ENCODE data around the gene TSPAN15.

The TSPAN15 gene

DNA sequence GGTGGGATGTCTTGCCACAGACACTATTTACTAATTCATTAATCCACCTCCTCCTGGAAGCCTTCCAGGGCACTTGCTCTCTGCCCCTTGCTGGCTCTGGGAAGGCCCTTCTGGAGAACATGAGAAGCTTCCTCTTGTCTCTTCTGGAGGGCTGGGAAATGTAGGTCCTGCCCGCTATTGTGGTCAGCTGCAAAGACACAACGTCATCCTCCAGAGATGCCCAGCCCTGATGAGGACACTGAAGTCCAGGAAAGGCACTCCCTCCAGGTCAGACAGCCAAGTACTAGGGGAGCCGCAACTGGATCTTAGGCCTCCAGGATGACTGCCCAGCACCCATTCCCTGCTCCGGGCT is 24.9 kb upstream of the TSPAN15 start:
- no peaks in the 10 kb centered on the region for H3K4me1 ChIP-seq (ENCODE audit: control insufficient read depth, insufficient read depth, low read length)
- H3K9me3 ChIP-seq (ENCODE audit: control insufficient read depth, low read length), result no peaks in the 10 kb centered on the region
- 94 to 95% methylated on average over 4 of the region's 4 CpGs for WGBS, 2 experiments
- H3K27me3 ChIP-seq (ENCODE audit: control insufficient read depth, insufficient read depth, low read length, poor library complexity, severe bottlenecking), result no peaks in the 10 kb centered on the region
- no peak overlapping the region for H3K27ac ChIP-seq (ENCODE audit: insufficient read depth, low read depth, low read length, poor library complexity, severe bottlenecking)
- H3K4me3 ChIP-seq (ENCODE audit: insufficient read depth, low read depth, low read length), result no peak overlapping the region
- H3K36me3 ChIP-seq (ENCODE audit: control insufficient read depth, insufficient read depth, low read length), result no peaks in the 10 kb centered on the region

DNA sequence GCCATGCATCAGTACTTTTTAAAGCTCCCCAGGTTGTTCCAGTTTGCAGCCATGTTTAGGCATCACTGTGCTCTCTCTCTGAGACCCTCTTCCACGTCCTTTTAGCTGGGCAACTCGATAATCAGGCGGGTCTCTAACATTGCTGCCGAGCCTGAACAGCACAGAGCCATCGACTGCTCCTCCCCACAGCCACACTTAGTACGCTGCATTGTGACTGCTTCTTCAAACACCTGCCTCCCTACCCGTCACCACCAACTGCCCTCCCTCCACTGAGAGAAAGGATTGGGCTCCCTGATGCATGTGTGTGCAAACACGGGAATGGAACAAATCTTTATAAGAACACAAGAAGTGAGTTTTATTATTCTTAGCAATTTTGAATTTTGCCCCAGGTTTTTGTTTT is 23.1 kb upstream of the TSPAN15 start:
- H3K4me1 ChIP-seq (ENCODE audit: control insufficient read depth, insufficient read depth, low read length), result no peaks in the 10 kb centered on the region
- WGBS, 2 experiments, result 76 to 78% methylated on average over 8 of the region's 8 CpGs
- no peaks in the 10 kb centered on the region for H3K9me3 ChIP-seq (ENCODE audit: control insufficient read depth, low read length)
- no peak overlapping the region for H3K27ac ChIP-seq (ENCODE audit: insufficient read depth, low read depth, low read length, poor library complexity, severe bottlenecking)
- H3K4me3 ChIP-seq (ENCODE audit: insufficient read depth, low read depth, low read length), result no peak overlapping the region
- no peaks in the 10 kb centered on the region for H3K27me3 ChIP-seq (ENCODE audit: control insufficient read depth, insufficient read depth, low read length, poor library complexity, severe bottlenecking)
- no peaks in the 10 kb centered on the region for H3K36me3 ChIP-seq (ENCODE audit: control insufficient read depth, insufficient read depth, low read length)

DNA sequence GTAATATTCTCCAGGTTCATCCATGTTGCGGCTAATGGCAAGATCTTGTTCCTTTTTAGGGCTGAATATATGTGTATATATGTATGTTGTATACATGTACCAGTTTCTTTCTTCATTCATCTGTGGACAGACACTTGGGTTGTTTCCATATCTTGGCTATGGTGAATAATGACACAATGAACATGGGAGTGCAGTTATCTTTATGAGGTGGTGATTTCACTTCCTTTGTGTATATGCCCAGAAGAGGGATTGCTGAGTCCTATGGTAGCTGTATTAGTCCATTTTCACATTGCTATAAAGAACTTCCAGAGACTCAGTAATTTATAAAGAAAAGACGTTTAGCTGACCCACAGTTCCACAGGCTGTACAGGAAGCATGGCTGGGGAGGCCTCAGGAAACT is 17.1 kb upstream of the TSPAN15 start:
- no peak overlapping the region for H3K4me3 ChIP-seq (ENCODE audit: insufficient read depth, low read depth, low read length)
- H3K9me3 ChIP-seq (ENCODE audit: control insufficient read depth, low read length), result no peaks in the 10 kb centered on the region
- H3K4me1 ChIP-seq (ENCODE audit: control insufficient read depth, insufficient read depth, low read length), result no peaks in the 10 kb centered on the region
- H3K27me3 ChIP-seq (ENCODE audit: control insufficient read depth, insufficient read depth, low read length, poor library complexity, severe bottlenecking), result no peaks in the 10 kb centered on the region
- WGBS, 2 experiments, result 94 to 96% methylated on average over 1 to 2 of the region's 2 CpGs
- no peaks in the 10 kb centered on the region for H3K36me3 ChIP-seq (ENCODE audit: control insufficient read depth, insufficient read depth, low read length)
- H3K27ac ChIP-seq (ENCODE audit: insufficient read depth, low read depth, low read length, poor library complexity, severe bottlenecking), result no peak overlapping the region

DNA sequence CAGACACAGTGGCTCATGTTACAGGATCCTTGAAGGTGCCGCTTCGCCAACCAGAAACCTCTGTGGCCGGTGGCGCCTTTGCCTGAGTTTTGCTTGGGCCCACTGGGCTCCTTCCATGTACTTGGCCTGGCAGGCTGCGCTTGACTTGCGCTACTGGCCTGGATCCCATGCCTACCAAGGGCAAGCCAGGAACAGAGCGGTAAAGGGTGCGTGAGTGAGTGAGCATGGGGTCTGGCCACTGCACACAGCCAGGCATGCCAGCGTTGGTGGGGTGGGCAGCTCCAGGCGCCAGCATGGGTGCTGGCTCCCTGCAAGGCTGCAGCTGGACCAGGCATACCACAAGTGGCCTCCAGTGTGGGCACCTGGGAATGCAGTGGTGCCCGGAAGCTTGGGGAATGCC is 16.3 kb upstream of the TSPAN15 start:
- H3K27me3 ChIP-seq (ENCODE audit: control insufficient read depth, insufficient read depth, low read length, poor library complexity, severe bottlenecking), result no peaks in the 10 kb centered on the region
- H3K4me3 ChIP-seq (ENCODE audit: insufficient read depth, low read depth, low read length), result no peak overlapping the region
- H3K36me3 ChIP-seq (ENCODE audit: control insufficient read depth, insufficient read depth, low read length), result no peaks in the 10 kb centered on the region
- no peak overlapping the region for H3K27ac ChIP-seq (ENCODE audit: insufficient read depth, low read depth, low read length, poor library complexity, severe bottlenecking)
- no peaks in the 10 kb centered on the region for H3K4me1 ChIP-seq (ENCODE audit: control insufficient read depth, insufficient read depth, low read length)
- no peaks in the 10 kb centered on the region for H3K9me3 ChIP-seq (ENCODE audit: control insufficient read depth, low read length)
- WGBS, 2 experiments, result 94 to 96% methylated on average over 11 of the region's 11 CpGs

DNA sequence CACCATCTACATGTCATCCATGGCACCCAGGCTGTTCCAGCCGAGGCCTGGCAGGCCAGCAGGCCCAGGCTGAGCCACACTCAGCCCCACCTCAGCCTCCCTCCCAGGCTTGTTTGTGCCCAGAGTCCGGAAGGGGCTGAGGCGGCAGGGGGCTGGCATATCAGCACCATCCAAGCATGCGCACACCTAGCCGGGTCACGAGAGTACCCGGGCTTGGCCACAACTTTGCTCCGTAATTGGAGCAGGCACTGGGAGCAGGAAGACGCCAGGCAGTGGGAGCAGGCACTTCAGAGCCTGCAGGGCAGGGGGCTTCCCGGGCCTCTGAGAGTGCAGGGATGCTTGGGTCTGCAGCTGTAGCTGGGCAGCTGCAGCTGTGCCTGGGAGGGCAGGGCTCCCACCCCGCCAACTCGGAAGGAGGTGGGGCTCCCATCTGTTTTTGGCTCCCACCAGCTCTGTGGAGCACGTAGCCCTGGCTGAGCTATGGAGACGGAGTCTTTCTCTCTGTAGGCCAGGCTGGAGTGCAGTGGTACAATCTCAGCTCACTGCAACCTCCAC is 15.2 kb upstream of the TSPAN15 start:
- Histone ChIP-seq H3K4me3 (ENCODE audit: insufficient read depth, low read depth, low read length) (no peak overlapping the region), H3K4me1 (ENCODE audit: control insufficient read depth, insufficient read depth, low read length) (no peaks in the 10 kb centered on the region), H3K27ac (ENCODE audit: insufficient read depth, low read depth, low read length, poor library complexity, severe bottlenecking) (no peak overlapping the region), H3K36me3 (ENCODE audit: control insufficient read depth, insufficient read depth, low read length) (no peaks in the 10 kb centered on the region), H3K27me3 (ENCODE audit: control insufficient read depth, insufficient read depth, low read length, poor library complexity, severe bottlenecking) (no peaks in the 10 kb centered on the region), H3K9me3 (ENCODE audit: control insufficient read depth, low read length) (no peaks in the 10 kb centered on the region)
- 93 to 94% methylated on average over 14 of the region's 14 CpGs for WGBS, 2 experiments

DNA sequence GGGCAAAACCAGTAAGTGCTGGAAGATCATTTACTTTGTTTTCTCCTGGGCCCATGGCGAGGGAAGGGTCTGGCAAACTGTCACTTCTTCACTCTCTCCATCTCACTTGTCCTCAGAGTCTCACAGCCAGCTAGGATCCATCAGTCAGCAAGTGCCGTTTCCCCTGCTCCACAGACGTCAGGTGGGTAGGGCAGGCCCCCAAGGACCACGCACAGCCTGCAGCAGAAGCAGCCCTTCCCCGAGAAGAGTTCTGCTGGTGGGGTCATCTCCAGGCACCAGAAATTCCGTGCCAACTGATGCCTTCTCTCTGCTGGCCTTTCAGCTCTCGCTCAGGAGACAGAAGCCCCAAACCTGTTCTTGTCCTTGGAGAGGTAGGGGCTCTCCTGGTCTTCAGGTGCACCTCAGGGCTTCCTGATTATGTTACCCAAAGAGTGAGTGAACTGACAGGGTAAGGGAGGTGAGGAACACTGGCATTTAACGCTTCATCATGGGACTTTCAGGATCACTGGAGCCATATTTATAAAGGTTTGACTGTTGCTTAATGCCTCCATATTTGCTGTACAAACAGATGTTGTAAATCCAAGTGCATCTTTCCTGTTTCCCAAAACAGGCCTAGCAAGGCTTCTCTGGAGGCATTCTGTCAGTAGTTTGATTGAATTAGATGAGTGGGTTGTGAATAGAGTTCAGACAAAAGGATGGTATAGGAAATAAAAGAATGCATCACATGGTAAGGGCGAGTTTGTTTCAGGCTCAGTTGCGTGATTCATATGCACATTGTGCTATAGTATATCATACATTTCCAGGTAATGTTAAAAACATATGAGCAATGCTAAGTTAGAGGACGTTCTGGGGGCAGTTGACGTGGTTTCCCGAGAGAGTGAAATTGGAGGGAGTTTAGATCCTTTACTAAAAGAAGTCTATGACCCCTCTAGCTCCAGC is 13.7 kb upstream of the TSPAN15 start:
- no peak overlapping the region for H3K4me3 ChIP-seq (ENCODE audit: insufficient read depth, low read depth, low read length)
- H3K9me3 ChIP-seq (ENCODE audit: control insufficient read depth, low read length), result no peaks in the 10 kb centered on the region
- H3K4me1 ChIP-seq (ENCODE audit: control insufficient read depth, insufficient read depth, low read length), result peaks cover 3% of the 10 kb centered on the region
- no peaks in the 10 kb centered on the region for H3K27me3 ChIP-seq (ENCODE audit: control insufficient read depth, insufficient read depth, low read length, poor library complexity, severe bottlenecking)
- no peaks in the 10 kb centered on the region for H3K36me3 ChIP-seq (ENCODE audit: control insufficient read depth, insufficient read depth, low read length)
- 88% methylated on average over 13 of the region's 13 CpGs for WGBS, 2 experiments
- no peak overlapping the region for H3K27ac ChIP-seq (ENCODE audit: insufficient read depth, low read depth, low read length, poor library complexity, severe bottlenecking)

DNA sequence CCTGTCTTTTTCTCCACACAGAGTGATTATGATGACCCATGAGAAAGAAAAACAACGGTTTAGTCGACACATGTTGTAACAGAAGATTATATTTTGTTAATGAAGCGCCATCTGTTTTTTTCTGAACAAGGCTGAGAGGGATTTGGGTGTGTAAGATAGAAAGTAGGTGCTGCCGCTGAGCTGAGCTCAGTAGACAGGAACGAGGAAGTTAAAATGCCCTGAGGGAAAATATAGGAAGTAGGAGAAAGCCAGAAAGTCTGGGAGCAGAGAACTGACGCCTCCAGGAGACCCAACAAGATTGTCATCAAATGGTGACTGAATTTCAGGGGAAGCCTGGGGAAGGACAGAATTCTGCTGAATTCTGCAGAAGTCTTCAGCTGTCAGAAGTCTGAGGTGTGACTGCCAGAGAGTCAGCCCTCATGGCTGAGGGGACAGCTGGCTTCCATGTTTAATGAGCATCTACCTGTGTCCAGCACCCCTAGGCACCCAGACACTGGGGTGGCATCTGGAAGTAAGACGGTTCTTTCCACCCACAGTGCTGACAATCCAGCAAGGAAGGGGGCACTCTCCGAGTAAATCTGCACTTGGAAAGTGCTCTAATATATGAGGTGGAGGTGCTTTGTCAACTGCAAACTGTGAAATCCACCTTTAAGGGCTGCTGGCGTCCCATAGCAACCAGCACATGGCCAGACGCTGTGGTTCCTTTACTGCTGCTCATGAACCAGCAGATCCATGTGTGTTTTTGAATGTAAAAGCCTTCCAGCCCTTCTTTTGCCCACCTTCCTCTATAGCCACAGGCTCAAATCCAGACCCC is 12.5 kb upstream of the TSPAN15 start:
- Histone ChIP-seq H3K27me3 (ENCODE audit: control insufficient read depth, insufficient read depth, low read length, poor library complexity, severe bottlenecking) (no peaks in the 10 kb centered on the region), H3K36me3 (ENCODE audit: control insufficient read depth, insufficient read depth, low read length) (no peaks in the 10 kb centered on the region), H3K4me1 (ENCODE audit: control insufficient read depth, insufficient read depth, low read length) (peaks cover 3% of the 10 kb centered on the region), H3K9me3 (ENCODE audit: control insufficient read depth, low read length) (no peaks in the 10 kb centered on the region), H3K4me3 (ENCODE audit: insufficient read depth, low read depth, low read length) (no peak overlapping the region), H3K27ac (ENCODE audit: insufficient read depth, low read depth, low read length, poor library complexity, severe bottlenecking) (no peak overlapping the region)
- WGBS, 2 experiments, result 82 to 83% methylated on average over 10 of the region's 10 CpGs

DNA sequence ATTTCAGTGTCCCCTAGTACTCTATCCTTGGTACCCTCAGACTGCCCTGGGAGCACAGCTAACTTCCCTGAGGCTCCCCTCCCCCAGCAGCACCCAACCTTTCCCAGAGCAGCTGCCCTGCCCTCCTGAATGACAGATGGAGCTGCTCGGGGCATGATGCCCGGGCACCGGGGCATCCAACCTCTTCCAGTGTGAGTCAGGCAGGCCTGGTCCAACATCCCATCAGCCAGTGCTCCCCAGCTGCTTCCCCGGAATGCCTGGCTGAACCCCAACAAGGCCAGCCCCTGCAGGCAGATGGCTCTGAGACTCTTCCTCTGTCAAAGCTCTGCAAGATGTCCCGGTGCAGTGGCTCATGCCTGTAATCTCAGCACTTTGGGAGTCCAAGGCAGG is 11.9 kb upstream of the TSPAN15 start:
- 90 to 92% methylated on average over 5 of the region's 5 CpGs for WGBS, 2 experiments
- no peaks in the 10 kb centered on the region for H3K9me3 ChIP-seq (ENCODE audit: control insufficient read depth, low read length)
- H3K4me3 ChIP-seq (ENCODE audit: insufficient read depth, low read depth, low read length), result no peak overlapping the region
- no peaks in the 10 kb centered on the region for H3K36me3 ChIP-seq (ENCODE audit: control insufficient read depth, insufficient read depth, low read length)
- no peak overlapping the region for H3K27ac ChIP-seq (ENCODE audit: insufficient read depth, low read depth, low read length, poor library complexity, severe bottlenecking)
- peaks cover 3% of the 10 kb centered on the region for H3K4me1 ChIP-seq (ENCODE audit: control insufficient read depth, insufficient read depth, low read length)
- H3K27me3 ChIP-seq (ENCODE audit: control insufficient read depth, insufficient read depth, low read length, poor library complexity, severe bottlenecking), result no peaks in the 10 kb centered on the region

DNA sequence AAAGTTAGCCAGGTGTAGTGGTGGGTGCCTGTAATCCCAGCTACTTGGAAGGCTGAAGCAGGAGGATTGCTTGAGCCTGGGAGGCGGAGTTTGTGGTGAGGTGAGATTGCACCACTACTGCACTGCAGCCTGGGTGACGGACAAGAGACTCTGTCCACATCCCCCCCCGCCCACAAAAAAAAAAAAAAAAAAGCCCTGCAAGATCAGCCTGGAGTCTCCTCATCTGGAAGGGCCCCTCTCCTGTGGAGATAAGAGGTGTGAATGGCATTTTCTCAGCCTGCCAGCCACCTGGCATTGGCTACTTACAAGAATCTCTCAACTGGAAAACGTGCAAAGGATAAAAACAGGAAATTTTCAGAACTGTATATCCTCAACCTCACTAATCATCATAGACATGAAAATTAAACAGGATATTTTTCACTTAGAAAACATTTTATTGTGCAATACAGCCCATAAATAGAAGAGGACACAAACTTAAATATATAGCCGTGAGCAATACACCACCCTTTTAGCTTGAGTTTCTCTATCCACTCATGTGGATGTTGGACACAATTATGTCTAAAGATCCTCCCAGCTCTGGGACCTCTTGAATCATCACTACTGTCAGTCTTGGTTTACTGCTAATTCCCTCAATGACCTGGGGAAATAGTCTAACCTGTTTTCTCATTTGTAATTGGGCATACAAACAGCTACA is 11.3 kb upstream of the TSPAN15 start:
- WGBS, 2 experiments, result 72 to 83% methylated on average over 2 to 5 of the region's 5 CpGs
- Histone ChIP-seq H3K36me3 (ENCODE audit: control insufficient read depth, insufficient read depth, low read length) (no peaks in the 10 kb centered on the region), H3K4me3 (ENCODE audit: insufficient read depth, low read depth, low read length) (no peak overlapping the region), H3K27me3 (ENCODE audit: control insufficient read depth, insufficient read depth, low read length, poor library complexity, severe bottlenecking) (no peaks in the 10 kb centered on the region), H3K4me1 (ENCODE audit: control insufficient read depth, insufficient read depth, low read length) (peaks cover 3% of the 10 kb centered on the region), H3K27ac (ENCODE audit: insufficient read depth, low read depth, low read length, poor library complexity, severe bottlenecking) (no peak overlapping the region), H3K9me3 (ENCODE audit: control insufficient read depth, low read length) (no peaks in the 10 kb centered on the region)

DNA sequence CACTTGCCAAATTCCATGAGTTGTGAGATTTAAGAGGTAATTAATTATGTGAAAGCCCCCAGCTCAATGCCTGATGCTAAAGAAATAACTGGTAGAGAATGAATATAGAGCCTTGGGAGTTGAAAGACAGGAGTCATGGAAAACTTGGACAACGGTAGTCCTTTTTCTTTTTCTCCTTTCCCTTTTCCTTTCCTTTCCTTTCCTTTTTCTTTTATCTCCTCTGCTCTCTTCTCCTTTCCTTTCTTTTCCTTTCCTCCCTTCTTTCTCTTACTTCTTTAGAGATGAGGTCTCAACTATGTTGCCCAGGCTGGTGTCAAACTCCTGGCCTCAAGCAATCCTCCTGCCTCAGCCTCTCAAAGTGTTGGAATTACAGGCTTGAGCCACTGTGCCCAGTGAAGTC is 7.9 kb upstream of the TSPAN15 start:
- Histone ChIP-seq H3K4me1 (ENCODE audit: control insufficient read depth, insufficient read depth, low read length) (peaks cover 3% of the 10 kb centered on the region), H3K36me3 (ENCODE audit: control insufficient read depth, insufficient read depth, low read length) (no peaks in the 10 kb centered on the region), H3K9me3 (ENCODE audit: control insufficient read depth, low read length) (no peaks in the 10 kb centered on the region), H3K4me3 (ENCODE audit: insufficient read depth, low read depth, low read length) (no peak overlapping the region), H3K27ac (ENCODE audit: insufficient read depth, low read depth, low read length, poor library complexity, severe bottlenecking) (no peak overlapping the region), H3K27me3 (ENCODE audit: control insufficient read depth, insufficient read depth, low read length, poor library complexity, severe bottlenecking) (no peaks in the 10 kb centered on the region)
- 93 to 96% methylated on average over 1 of the region's 1 CpG for WGBS, 2 experiments
